Erythroblast (primary cell): ENCODE measurements around the gene ANO1.

Source experiments
- DNase-seq, 2 experiments: peaks; one replicate each; lab custom pipeline; 2025; lab: John Stamatoyannopoulos, UW
- GATA1 ChIP-seq: IDR thresholded peaks from 2 replicates; pipeline ENCODE4 v1.6.1; 2011; ENCODE audit warnings: low read depth, mild to moderate bottlenecking, control low read depth, low read length, moderate library complexity
- POLR2A ChIP-seq: IDR thresholded peaks from 2 replicates; pipeline ENCODE4 v1.6.1; 2011; ENCODE audit warnings: mild to moderate bottlenecking, low read length

ANO1 gene

DNA sequence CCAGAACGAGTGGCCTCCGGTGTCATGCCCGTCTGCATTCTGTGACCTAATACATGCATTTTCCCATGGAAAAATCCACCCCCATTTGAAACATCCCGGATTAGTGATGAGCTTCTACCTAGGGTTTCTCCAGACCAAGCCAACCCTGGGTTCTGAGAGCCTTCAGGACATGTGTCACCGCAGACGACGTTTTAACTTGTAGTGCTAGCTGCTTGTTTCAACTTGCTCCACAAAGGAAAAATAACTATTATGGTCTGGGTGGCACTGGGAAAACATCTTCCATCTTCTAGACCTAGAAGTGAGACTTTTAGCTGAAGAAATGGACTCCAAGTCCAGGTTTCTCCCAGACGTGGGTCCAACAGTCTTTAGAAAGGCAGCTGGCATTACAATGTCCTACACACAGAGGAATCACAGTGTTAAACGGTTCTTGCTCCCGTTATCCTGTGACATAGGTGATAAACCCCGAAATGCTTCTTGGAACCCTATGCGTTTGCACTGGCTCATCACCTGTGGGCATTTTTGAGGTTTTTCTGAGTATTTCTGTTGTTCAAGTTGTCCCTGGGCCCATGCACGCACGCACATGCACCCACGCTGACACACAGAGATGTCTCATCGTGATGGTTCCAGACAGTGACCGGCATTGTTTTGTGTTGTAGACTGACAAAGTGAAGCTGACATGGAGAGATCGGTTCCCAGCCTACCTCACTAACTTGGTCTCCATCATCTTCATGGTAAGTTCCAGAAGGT lies 78.3 kb downstream of the ANO1 start:
- no peak for DNase-seq
- no peak for TF ChIP-seq POLR2A

DNA sequence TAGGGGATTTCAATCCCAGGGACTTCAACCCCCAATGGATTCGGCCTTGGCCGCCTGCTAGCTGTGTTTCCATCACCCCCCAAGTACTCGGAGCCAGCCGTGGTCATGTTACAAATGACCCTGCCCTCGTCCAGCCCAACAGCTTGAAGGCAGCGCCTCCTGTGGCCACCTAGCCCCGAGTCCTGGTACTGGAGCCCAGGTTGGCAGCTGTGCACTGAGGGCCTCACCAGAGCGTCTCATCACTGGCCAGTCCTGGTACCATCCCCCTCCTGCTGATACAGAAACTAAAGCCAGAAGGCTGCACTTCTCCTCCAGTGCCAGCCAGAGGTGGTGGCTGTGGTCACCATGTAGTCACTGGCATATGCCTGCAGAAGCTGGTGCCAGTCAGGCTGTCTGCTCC lies 80.1 kb downstream of the ANO1 start:
- peak; percentile 6 to 22 for DNase-seq
- no peak for TF ChIP-seq GATA1

DNA sequence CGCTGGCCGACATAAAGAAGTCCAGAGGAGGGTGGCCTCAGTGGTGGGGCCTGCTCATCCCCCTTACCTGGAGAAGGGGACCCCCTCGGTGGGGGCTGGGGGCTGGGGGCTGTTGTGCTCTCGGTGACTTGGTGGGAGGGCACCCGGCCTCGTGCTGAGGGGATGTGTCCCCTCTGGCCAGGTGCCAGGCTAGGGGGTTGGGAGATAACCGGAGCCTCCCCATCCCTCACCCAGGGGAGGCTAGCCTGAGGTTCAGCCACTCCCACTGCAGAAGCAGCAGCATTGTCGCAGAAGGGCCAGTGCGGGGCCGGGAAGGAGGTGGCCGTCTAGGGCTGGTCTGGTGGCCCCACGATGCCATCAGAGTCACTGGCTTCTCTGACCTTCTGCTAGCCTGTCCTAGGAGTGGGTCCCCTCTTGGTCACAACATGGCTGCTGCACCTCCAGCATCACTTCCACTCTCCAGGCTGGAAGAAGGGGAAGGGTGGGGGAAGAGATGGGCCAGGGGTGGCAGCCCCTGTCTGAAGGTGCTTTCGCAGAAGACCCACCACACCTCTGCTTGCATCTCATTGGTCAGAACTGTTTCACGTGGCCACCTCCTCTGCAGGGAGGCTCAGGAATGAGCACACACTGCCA lies 80.8 kb downstream of the ANO1 start:
- no peak for DNase-seq
- TF ChIP-seq GATA1 (no peak), POLR2A (no peak)

DNA sequence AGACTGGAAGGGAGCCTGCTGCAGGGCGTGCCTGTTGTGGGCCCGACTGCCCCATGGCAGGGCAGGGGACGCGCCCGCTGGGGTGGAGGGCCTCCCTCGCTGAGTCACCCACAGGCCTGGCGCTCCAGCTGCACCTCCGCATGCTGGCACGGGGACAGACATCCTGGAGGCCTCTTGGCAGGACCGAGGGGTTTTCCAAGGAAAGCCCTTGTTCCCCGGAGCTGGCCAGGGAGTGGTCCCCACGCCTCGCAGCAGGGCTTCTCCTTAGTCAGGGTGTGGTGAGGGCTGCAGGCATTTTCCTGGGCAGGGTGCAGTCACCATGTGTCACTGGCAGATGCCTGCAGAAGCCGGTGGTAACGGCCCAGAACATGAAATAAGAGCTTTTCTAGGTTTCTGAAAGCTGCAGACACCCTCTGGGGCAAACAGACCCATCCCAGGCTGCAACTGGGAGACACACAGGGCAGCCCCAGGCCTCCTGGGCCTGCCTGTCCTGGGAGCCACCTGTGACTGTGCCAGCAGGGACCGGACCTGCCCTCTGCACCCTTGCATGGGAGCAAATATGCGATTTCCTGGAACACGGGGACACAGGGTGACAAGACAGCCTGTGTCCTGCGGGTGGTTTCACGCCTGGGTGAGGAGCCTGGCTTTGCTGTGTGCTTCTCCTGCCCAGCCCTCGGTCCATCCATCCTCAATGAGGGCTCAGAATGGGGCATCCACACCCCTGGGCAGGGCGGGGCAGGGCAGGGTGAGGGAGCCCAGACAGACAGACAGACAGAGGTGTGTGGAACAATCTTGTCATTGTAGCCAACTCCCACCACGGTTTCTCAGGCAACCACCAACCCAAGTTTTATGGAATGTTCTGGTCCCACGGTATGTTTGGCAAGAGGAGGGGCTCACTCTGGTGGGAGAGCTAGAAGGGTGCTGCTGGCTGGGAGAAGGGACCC lies 81.8 kb downstream of the ANO1 start:
- TF ChIP-seq POLR2A (no peak), GATA1 (no peak)
- DNase-seq, result no peak

DNA sequence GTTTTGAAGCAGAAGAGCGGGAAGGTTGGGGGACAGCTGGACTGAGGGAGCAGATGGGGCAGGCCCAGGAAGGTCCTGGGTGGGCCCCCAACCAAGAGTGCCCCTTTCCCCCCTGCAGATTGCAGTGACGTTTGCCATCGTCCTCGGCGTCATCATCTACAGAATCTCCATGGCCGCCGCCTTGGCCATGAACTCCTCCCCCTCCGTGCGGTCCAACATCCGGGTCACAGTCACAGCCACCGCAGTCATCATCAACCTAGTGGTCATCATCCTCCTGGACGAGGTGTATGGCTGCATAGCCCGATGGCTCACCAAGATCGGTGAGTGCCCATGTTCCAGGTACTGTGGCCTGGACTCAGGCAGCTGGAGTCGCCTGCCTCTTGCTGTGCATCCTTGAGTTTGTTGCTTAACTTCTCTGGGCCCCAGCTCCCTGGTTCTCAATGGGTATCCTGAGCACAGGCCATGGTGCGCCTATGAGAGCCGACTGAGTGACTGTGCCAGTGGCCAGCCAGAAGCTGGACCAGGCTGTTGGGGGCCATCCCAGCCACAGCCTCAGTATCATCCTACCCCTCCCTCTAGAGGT lies 83.0 kb downstream of the ANO1 start:
- no peak for TF ChIP-seq GATA1
- no peak for TF ChIP-seq POLR2A
- no peak for DNase-seq

DNA sequence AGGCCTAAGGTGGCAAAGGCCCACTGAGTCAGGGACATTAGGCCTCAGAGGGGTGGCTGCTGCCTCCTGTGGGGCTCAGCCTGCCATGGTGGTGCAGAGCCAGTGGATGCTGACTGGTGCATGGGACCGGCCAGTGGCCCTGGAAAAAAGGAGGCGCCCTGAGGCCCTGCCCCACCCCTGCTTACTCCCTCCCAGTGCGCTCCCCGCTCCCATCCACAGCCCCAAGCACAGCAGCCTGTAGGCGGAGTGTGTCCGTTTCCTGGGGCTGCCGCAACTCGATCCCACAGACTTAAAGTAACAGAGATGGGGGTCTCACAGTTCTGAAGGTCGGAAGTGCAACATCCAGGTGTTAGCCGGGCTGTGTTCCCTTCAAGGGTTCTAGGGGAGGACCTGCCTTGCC lies 86.6 kb downstream of the ANO1 start:
- TF ChIP-seq GATA1 (no peak), POLR2A (no peak)
- DNase-seq, result no peak

DNA sequence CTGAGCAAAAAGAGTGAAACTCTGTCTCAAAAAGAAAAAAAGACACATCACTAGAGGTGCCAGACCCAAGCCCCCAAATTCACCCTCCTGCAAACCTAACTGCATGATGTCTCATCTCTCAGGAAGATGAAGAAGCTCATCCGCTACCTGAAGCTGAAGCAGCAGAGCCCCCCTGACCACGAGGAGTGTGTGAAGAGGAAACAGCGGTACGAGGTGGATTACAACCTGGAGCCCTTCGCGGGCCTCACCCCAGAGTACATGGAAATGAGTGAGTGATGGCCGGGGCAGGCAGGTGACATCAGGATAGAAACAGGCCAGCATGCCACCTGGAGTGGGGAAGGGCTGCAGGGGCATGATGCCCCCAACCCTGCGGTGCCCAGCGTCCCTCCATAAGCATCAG lies 89.0 kb downstream of the ANO1 start:
- TF ChIP-seq GATA1 (no peak), POLR2A (no peak)
- no peak for DNase-seq

DNA sequence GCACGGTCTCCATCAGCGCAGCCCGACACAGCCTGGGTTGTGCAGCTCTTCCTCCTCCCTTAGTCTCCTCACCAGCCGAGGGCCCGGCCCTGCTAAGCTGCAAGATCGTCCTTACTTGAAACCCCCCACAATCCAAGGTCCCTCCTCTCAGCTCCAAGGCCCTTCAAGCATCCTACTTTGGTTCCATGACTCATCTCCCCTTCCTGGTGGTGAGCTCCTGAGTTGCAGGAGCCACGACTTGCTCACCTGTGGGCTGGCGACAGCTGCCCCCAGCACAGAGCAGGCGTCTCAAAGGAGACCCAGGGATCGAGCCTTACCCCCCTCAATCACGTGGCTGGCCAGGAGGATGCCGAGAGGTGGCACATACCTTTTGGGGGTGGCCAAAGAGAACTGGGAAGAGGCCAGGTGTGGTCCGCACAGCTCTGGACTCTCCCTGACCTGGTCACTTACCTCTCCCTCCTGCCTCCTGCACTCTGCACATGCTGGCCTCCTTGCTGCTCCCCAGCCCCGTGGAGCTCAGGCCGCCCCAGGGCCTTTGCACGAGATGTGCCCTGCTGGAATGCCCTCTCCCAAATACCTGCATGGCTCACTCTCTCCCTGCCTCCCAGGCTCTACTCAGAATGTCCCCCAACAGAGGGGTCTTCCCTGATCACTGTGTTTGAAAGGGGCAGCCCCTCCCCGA lies 89.7 kb downstream of the ANO1 start:
- TF ChIP-seq POLR2A (no peak), GATA1 (no peak)
- DNase-seq, result no peak

DNA sequence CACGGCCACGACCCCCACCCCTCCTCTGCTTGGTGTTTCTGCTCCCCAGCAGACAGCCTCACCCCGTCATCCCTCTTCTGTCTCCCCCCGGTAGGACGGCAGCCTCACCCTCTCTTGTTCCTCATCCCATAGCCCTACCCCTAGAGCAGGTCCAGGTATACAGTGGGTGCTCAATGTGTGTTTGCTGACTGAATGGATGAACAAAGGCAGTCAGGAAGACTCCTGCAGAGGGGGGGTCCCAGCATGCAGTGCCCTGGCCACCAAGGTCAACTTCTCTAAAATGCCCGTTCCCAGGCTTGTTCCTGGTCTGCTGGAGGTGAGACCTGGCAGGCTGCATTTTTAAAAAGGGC lies 90.3 kb downstream of the ANO1 start:
- no peak for TF ChIP-seq GATA1
- no peak for TF ChIP-seq POLR2A
- no peak for DNase-seq

DNA sequence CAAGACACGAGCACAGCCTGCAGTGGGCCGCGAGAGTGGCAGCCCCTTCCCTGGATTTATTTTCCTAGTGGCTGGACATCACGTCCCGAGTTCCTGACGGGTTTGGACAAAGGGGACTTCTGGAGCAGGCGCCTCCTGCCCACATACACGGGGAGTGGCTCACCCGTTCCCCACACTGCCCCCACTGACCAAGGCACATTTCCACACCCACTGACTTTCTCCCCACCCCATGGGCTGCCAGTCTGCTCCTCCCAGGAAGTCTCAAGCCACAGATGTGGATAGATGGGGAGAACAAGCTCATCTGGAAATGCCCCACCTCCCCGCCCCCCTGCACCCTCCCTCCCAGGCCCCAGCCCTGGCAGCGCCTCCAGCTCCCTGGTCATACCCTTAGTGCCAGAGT lies 91.0 kb downstream of the ANO1 start:
- TF ChIP-seq POLR2A, result no peak
- TF ChIP-seq GATA1, result no peak

DNA sequence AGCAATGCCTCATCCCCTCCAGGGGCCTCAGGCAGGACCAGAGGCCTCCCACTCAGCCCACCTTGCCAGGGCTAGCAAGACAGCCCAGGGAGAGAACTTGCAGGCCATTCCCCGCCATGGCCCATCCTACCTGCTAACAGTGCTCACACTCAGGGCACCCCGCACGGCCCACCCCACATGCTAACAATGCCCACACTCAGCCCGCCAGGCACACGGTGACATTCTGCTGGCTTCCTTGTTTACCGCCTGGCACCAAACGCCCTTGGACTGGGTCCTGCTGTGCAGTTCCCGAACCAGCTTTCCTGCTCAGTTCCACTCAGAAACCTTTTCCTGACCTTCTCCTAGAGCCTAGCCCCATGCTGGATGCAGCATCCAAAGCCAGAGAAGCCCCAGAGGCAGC lies 91.5 kb downstream of the ANO1 start:
- no peak for DNase-seq

More for the DNA sequence above, 91.0 kb downstream of the ANO1 start:
- no peak for DNase-seq

DNA sequence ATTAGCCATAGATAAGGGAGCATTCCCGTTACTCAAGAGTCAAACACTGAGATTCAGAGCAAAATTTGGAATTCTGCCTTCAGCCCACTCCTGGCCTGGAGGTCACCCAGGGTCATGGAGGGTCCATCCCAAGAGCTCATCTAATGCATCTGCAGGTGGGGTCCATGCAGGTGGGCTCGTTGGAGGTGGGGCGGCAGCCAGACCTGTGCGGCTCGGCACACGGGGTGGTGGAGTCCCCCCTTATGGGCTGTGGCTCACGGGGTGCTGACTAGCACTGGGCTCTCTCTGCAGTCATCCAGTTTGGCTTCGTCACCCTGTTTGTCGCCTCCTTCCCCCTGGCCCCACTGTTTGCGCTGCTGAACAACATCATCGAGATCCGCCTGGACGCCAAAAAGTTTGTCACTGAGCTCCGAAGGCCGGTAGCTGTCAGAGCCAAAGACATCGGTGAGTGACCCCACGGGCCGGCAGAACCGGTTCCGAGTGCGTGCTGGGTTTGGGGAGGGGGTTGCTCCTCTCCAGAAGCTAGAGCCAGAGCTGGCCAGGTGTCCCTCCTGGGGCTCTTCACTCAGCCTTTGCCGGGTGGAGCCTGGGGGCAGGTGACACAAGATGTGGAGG lies 92.6 kb downstream of the ANO1 start:
- TF ChIP-seq POLR2A (no peak), GATA1 (no peak)
- DNase-seq, result no peak

More for the DNA sequence above, 91.5 kb downstream of the ANO1 start:
- TF ChIP-seq POLR2A (no peak), GATA1 (no peak)

DNA sequence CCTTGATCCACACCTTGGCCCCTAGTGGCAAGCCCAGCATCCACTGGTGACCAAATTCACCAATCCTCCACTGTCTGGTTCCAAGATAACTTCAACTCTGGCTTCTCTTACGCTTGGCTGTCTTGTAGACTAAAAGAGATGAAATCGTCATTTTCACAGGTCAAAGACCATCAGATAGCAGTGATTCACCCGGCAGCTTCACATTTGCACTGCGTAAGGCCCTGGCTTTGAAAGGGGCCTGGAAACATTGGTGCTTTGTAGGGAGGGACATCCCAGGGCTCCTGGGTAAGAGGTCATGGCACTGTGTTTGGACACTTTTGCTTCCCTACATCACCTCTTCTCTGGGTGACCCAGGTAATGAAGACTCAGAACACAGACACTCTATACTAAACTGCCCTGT lies 94.9 kb downstream of the ANO1 start:
- no peak for DNase-seq
- TF ChIP-seq GATA1 (no peak), POLR2A (no peak)
